Neural cell (in vitro differentiated cells): ENCODE data around the gene TPBGL.

Experiments used
- EP300 ChIP-seq: fragments of 450-650 bp; conservative IDR thresholded peaks from 2 replicates; pipeline ENCODE4 v1.6.1; 2014; ENCODE audit warnings: antibody characterized with exemption, mild to moderate bottlenecking, moderate library complexity; ENCODE audit not compliant: poor library complexity, severe bottlenecking
- EZH2 ChIP-seq: fragments of 200-600, 300-800 bp; shearing (Covaris generic), sonication (generic); IDR thresholded peaks from 2 replicates; pipeline ENCODE4 v1.6.1; 2014; ENCODE audit warnings: antibody characterized with exemption, low read length, borderline replicate concordance, mild to moderate bottlenecking; ENCODE audit not compliant: insufficient read depth, poor library complexity, severe bottlenecking
- MXI1 ChIP-seq: fragments of 450-650 bp; conservative IDR thresholded peaks from 2 replicates; pipeline ENCODE4 v1.6.1; 2014; ENCODE audit warnings: antibody characterized with exemption, mild to moderate bottlenecking; ENCODE audit not compliant: poor library complexity, severe bottlenecking
- POLR2AphosphoS5 ChIP-seq: IDR thresholded peaks from 2 replicates; pipeline ENCODE4 v1.6.1; 2012
- RAD21 ChIP-seq: fragments of 450-650 bp; conservative IDR thresholded peaks from 2 replicates; pipeline ENCODE4 v1.6.1; 2014; ENCODE audit warnings: antibody characterized with exemption, mild to moderate bottlenecking, moderate library complexity
- SMC3 ChIP-seq: fragments of 450-650 bp; conservative IDR thresholded peaks from 2 replicates; pipeline ENCODE4 v1.6.1; 2014; ENCODE audit warnings: antibody characterized with exemption, mild to moderate bottlenecking, moderate library complexity; ENCODE audit not compliant: poor library complexity
- TAF1 ChIP-seq: IDR thresholded peaks from 2 replicates; pipeline ENCODE4 v1.6.1; 2012; ENCODE audit warnings: low read depth
- TF ChIP-seq, protein P1 (sequence below): fragments of 450-650 bp; IDR thresholded peaks from 2 replicates; pipeline ENCODE4 v1.5.1; 2014; ENCODE audit warnings: antibody characterized with exemption, mild to moderate bottlenecking, moderate library complexity; ENCODE audit not compliant: poor library complexity, severe bottlenecking
- TF ChIP-seq, protein P2 (sequence below): IDR thresholded peaks from 2 replicates; pipeline ENCODE4 v1.6.1; 2012; ENCODE audit warnings: borderline replicate concordance

DNA sequence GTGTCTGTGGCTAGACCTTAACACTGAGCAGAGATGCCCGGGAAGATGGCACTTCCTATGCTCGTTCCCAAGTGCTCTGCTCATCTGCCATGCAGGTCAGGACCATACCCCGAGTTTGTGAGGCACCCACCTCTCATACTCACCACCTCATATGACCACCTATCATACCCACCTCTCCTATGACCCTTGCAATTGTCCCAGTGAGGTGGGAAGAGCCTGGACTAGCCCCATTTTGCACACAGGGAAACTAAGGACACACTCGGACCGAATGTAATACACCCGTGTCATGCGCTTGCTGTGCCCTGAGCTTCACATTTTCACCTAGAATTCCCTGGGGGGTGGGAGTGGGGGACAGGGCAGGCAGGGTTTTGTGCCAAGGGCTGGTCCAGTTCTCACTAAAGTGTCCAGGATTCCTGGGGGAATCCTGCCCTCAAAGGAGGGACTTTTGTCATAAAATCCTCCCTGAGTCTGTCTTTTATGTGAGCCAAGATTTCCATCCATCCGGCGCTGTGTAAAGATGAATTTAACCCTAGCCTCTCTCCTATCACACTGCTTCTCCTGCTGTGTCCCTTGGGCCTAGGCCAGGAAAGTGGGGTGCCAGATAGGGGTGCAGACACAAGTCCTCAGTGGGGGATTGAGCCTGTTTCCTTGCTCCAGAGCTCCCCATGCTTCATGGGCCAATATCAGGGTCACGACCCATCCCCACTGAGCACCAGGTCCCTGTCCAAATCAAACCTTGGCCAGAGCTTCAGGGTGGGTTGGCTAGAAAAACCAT is 20.0 kb downstream of the TPBGL start:
- TF ChIP-seq, protein P1, sequence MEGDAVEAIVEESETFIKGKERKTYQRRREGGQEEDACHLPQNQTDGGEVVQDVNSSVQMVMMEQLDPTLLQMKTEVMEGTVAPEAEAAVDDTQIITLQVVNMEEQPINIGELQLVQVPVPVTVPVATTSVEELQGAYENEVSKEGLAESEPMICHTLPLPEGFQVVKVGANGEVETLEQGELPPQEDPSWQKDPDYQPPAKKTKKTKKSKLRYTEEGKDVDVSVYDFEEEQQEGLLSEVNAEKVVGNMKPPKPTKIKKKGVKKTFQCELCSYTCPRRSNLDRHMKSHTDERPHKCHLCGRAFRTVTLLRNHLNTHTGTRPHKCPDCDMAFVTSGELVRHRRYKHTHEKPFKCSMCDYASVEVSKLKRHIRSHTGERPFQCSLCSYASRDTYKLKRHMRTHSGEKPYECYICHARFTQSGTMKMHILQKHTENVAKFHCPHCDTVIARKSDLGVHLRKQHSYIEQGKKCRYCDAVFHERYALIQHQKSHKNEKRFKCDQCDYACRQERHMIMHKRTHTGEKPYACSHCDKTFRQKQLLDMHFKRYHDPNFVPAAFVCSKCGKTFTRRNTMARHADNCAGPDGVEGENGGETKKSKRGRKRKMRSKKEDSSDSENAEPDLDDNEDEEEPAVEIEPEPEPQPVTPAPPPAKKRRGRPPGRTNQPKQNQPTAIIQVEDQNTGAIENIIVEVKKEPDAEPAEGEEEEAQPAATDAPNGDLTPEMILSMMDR, result no peak
- TF ChIP-seq SMC3, result no peak
- no peak for TF ChIP-seq EP300
- no peak for TF ChIP-seq RAD21
- TF ChIP-seq TAF1, result no peak
- no peak for TF ChIP-seq EZH2
- TF ChIP-seq MXI1, result no peak
- TF ChIP-seq POLR2AphosphoS5, result no peak
- TF ChIP-seq, protein P2, sequence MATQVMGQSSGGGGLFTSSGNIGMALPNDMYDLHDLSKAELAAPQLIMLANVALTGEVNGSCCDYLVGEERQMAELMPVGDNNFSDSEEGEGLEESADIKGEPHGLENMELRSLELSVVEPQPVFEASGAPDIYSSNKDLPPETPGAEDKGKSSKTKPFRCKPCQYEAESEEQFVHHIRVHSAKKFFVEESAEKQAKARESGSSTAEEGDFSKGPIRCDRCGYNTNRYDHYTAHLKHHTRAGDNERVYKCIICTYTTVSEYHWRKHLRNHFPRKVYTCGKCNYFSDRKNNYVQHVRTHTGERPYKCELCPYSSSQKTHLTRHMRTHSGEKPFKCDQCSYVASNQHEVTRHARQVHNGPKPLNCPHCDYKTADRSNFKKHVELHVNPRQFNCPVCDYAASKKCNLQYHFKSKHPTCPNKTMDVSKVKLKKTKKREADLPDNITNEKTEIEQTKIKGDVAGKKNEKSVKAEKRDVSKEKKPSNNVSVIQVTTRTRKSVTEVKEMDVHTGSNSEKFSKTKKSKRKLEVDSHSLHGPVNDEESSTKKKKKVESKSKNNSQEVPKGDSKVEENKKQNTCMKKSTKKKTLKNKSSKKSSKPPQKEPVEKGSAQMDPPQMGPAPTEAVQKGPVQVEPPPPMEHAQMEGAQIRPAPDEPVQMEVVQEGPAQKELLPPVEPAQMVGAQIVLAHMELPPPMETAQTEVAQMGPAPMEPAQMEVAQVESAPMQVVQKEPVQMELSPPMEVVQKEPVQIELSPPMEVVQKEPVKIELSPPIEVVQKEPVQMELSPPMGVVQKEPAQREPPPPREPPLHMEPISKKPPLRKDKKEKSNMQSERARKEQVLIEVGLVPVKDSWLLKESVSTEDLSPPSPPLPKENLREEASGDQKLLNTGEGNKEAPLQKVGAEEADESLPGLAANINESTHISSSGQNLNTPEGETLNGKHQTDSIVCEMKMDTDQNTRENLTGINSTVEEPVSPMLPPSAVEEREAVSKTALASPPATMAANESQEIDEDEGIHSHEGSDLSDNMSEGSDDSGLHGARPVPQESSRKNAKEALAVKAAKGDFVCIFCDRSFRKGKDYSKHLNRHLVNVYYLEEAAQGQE, result no peak
